ENCODE data around the gene ZNF670.

- TF ChIP-seq SIN3A (IDR thresholded peaks at IDR 0.05; ENCODE audit: borderline replicate concordance in 2 of 2, control insufficient read depth in 1 of 2, low read depth in 2 of 2, low read length in 2 of 2) (no peak), CTCF (IDR thresholded peaks at IDR 0.05 in 2 of 3, conservative IDR thresholded peaks at IDR 0.05 in 1 of 3; ENCODE audit: insufficient read depth in 2 of 3, low read depth in 1 of 3, low read length in 3 of 3) (no peak), BDP1 (IDR thresholded peaks at IDR 0.05; ENCODE audit: insufficient read depth, insufficient read length) (no peak), GATAD2B (IDR thresholded peaks at IDR 0.05; ENCODE audit: borderline replicate concordance) (no peak), HDAC1 (IDR thresholded peaks at IDR 0.05) (no peak), ZFX (CRISPR knock-in tag; IDR thresholded peaks at IDR 0.05) (no peak), FUS (optimal IDR thresholded peaks at IDR 0.05; ENCODE audit: low read depth, low read length) (no peak)
These were observed 697 bp upstream of the ZNF670 start for GRCh38 chr1:247079141-247079874.

Measured in K562 (cell line).